Stomach (tissue), 4 donors: Measurements from ENCODE around the gene UHRF1.
"Not testable (repeated sequence)": the region's sequence is repeated elsewhere in the genome, so short reads cannot be mapped to it uniquely, and the experiment has no call there.

ENCODE experiments used
- CTCF ChIP-seq, 7 experiments: fragments of 450-650 bp in 4 of 7; fragments of 200-600 bp in 3 of 7; sonication (generic) in 3 of 7; IDR thresholded peaks; one replicate each; pipeline ENCODE4 v1.5.1; 2016 to 2019; ENCODE audit warnings: antibody characterized with exemption in 7 of 7, control low read depth in 2 of 7, mild to moderate bottlenecking in 1 of 7
- EP300 ChIP-seq: sonication (generic); formaldehyde crosslinking; IDR thresholded peaks from one replicate; pipeline ENCODE4 v1.6.1; 2017; ENCODE audit warnings: antibody characterized with exemption
- POLR2A ChIP-seq, 4 donors: fragments of 450-650 bp; IDR thresholded peaks; one replicate each; pipeline ENCODE4 v1.6.1; 2016; ENCODE audit warnings: antibody characterized with exemption in 4 of 4, control low read depth in 2 of 4, mild to moderate bottlenecking in 1 of 4, moderate library complexity in 1 of 4
- POLR2AphosphoS5 ChIP-seq, 3 donors: sonication (generic); formaldehyde crosslinking; IDR thresholded peaks; one replicate each; pipeline ENCODE4 v1.6.1; 2016; ENCODE audit warnings: antibody characterized with exemption in 3 of 3

GRCh38 chr19:4950650-4951049, 41.3 kb downstream of the UHRF1 start:
- TF ChIP-seq EP300; CTCF (IDR thresholded peaks at IDR 0.05); POLR2A (IDR thresholded peaks at IDR 0.05); POLR2AphosphoS5 (IDR thresholded peaks at IDR 0.05): not testable (repeated sequence)
